ENCODE data around the gene ERBB3.
A peak's percentile ranks its signal among the peaks of the same experiment; 100 is the strongest.

The ERBB3 gene

DNA sequence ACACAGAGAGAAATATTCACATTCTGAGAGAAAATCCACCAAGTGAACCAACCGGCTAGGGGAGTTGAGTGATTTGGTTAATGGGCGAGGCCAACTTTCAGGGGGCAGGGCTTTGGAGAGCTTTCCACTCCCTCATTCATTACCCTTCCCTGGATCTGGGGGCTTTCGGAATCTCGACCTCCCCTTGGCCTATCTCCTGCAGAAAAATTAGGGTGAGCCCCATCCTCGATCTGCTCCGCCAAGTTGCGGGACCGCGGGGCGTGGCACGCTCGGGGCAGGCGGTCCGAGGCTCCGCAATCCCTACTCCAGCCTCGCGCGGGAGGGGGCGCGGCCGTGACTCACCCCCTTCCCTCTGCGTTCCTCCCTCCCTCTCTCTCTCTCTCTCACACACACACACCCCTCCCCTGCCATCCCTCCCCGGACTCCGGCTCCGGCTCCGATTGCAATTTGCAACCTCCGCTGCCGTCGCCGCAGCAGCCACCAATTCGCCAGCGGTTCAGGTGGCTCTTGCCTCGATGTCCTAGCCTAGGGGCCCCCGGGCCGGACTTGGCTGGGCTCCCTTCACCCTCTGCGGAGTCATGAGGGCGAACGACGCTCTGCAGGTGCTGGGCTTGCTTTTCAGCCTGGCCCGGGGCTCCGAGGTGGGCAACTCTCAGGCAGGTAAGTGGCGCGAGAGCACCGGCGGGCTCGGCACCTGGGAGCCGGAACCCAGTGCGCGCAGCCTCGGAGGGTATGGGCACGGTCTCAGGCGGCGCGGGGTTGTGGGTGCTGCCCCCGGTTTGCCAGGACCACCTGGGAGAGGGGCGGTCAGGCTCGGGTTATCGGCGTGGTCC, at the start of gene ERBB3 (continued):
- TF ChIP-seq, protein P1, sequence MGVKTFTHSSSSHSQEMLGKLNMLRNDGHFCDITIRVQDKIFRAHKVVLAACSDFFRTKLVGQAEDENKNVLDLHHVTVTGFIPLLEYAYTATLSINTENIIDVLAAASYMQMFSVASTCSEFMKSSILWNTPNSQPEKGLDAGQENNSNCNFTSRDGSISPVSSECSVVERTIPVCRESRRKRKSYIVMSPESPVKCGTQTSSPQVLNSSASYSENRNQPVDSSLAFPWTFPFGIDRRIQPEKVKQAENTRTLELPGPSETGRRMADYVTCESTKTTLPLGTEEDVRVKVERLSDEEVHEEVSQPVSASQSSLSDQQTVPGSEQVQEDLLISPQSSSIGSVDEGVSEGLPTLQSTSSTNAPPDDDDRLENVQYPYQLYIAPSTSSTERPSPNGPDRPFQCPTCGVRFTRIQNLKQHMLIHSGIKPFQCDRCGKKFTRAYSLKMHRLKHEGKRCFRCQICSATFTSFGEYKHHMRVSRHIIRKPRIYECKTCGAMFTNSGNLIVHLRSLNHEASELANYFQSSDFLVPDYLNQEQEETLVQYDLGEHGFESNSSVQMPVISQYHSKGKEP (tag by site-specific recombination; IDR thresholded peaks at IDR 0.05), result peak; percentile 95
- TF ChIP-seq ZNF423 (tag by site-specific recombination; IDR thresholded peaks at IDR 0.05) (peak; percentile 51; the same call in 1 of the 2 replicates), ZNF146 (tag by site-specific recombination; IDR thresholded peaks at IDR 0.05) (no peak), GLIS2 (tag by site-specific recombination; IDR thresholded peaks at IDR 0.05) (peak; percentile 95), ZNF433 (tag by site-specific recombination; IDR thresholded peaks at IDR 0.05; ENCODE audit: low read depth) (no peak), ZNF544 (tag by site-specific recombination; IDR thresholded peaks at IDR 0.05) (no peak), BCL11A (tag by site-specific recombination; IDR thresholded peaks at IDR 0.05; ENCODE audit: low read depth) (peak; percentile 94), HOXA7 (CRISPR knock-in tag; IDR thresholded peaks at IDR 0.05; ENCODE audit: borderline replicate concordance) (no peak), ZFP37 (tag by site-specific recombination; IDR thresholded peaks at IDR 0.05) (peak; percentile 48), KLF8 (tag by site-specific recombination; IDR thresholded peaks at IDR 0.05) (peak; percentile 100), ZNF571 (tag by site-specific recombination; IDR thresholded peaks at IDR 0.05) (no peak), RBAK (tag by site-specific recombination; IDR thresholded peaks at IDR 0.05) (no peak), ZNF792 (tag by site-specific recombination; IDR thresholded peaks at IDR 0.05) (peak; percentile 82), ZEB2 (tag by site-specific recombination; IDR thresholded peaks at IDR 0.05) (peak; percentile 95), ZNF610 (tag by site-specific recombination; IDR thresholded peaks at IDR 0.05; ENCODE audit: borderline replicate concordance) (peak; percentile 81), ZNF473 (tag by site-specific recombination; IDR thresholded peaks at IDR 0.05) (no peak), ZNF169 (tag by site-specific recombination; IDR thresholded peaks at IDR 0.05) (no peak), ZNF561 (tag by site-specific recombination; IDR thresholded peaks at IDR 0.05; ENCODE audit: borderline replicate concordance) (no peak), EGR2 (tag by site-specific recombination; IDR thresholded peaks at IDR 0.05; ENCODE audit: low read depth) (peak; percentile 77), ZFHX2 (tag by site-specific recombination; conservative IDR thresholded peaks at IDR 0.05) (peak; percentile 72), ZNF776 (tag by site-specific recombination; IDR thresholded peaks at IDR 0.05; ENCODE audit: borderline replicate concordance) (no peak), ZNF404 (tag by site-specific recombination; IDR thresholded peaks at IDR 0.05) (no peak), SCRT1 (tag by site-specific recombination; IDR thresholded peaks at IDR 0.05; ENCODE audit: borderline replicate concordance) (no peak), ZNF521 (tag by site-specific recombination; IDR thresholded peaks at IDR 0.05) (no peak)
- TF ChIP-seq, protein P2, sequence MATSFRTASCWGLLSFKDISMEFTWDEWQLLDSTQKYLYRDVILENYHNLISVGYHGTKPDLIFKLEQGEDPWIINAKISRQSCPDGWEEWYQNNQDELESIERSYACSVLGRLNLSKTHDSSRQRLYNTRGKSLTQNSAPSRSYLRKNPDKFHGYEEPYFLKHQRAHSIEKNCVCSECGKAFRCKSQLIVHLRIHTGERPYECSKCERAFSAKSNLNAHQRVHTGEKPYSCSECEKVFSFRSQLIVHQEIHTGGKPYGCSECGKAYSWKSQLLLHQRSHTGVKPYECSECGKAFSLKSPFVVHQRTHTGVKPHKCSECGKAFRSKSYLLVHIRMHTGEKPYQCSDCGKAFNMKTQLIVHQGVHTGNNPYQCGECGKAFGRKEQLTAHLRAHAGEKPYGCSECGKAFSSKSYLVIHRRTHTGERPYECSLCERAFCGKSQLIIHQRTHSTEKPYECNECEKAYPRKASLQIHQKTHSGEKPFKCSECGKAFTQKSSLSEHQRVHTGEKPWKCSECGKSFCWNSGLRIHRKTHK (tag by site-specific recombination; IDR thresholded peaks at IDR 0.05), result no peak
- TF ChIP-seq, protein P3, sequence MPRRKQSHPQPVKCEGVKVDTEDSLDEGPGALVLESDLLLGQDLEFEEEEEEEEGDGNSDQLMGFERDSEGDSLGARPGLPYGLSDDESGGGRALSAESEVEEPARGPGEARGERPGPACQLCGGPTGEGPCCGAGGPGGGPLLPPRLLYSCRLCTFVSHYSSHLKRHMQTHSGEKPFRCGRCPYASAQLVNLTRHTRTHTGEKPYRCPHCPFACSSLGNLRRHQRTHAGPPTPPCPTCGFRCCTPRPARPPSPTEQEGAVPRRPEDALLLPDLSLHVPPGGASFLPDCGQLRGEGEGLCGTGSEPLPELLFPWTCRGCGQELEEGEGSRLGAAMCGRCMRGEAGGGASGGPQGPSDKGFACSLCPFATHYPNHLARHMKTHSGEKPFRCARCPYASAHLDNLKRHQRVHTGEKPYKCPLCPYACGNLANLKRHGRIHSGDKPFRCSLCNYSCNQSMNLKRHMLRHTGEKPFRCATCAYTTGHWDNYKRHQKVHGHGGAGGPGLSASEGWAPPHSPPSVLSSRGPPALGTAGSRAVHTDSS (tag by site-specific recombination; IDR thresholded peaks at IDR 0.05), result no peak
- TF ChIP-seq, protein P4, sequence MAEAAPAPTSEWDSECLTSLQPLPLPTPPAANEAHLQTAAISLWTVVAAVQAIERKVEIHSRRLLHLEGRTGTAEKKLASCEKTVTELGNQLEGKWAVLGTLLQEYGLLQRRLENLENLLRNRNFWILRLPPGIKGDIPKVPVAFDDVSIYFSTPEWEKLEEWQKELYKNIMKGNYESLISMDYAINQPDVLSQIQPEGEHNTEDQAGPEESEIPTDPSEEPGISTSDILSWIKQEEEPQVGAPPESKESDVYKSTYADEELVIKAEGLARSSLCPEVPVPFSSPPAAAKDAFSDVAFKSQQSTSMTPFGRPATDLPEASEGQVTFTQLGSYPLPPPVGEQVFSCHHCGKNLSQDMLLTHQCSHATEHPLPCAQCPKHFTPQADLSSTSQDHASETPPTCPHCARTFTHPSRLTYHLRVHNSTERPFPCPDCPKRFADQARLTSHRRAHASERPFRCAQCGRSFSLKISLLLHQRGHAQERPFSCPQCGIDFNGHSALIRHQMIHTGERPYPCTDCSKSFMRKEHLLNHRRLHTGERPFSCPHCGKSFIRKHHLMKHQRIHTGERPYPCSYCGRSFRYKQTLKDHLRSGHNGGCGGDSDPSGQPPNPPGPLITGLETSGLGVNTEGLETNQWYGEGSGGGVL (tag by site-specific recombination; IDR thresholded peaks at IDR 0.05), result peak; percentile 100
- TF ChIP-seq, protein P5, sequence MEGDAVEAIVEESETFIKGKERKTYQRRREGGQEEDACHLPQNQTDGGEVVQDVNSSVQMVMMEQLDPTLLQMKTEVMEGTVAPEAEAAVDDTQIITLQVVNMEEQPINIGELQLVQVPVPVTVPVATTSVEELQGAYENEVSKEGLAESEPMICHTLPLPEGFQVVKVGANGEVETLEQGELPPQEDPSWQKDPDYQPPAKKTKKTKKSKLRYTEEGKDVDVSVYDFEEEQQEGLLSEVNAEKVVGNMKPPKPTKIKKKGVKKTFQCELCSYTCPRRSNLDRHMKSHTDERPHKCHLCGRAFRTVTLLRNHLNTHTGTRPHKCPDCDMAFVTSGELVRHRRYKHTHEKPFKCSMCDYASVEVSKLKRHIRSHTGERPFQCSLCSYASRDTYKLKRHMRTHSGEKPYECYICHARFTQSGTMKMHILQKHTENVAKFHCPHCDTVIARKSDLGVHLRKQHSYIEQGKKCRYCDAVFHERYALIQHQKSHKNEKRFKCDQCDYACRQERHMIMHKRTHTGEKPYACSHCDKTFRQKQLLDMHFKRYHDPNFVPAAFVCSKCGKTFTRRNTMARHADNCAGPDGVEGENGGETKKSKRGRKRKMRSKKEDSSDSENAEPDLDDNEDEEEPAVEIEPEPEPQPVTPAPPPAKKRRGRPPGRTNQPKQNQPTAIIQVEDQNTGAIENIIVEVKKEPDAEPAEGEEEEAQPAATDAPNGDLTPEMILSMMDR (tag by site-specific recombination; IDR thresholded peaks at IDR 0.05), result peak; percentile 93
- TF ChIP-seq, protein P6, sequence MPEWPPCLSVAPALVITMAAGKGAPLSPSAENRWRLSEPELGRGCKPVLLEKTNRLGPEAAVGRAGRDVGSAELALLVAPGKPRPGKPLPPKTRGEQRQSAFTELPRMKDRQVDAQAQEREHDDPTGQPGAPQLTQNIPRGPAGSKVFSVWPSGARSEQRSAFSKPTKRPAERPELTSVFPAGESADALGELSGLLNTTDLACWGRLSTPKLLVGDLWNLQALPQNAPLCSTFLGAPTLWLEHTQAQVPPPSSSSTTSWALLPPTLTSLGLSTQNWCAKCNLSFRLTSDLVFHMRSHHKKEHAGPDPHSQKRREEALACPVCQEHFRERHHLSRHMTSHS (tag by site-specific recombination; IDR thresholded peaks at IDR 0.05), result no peak
- TF ChIP-seq, protein P7, sequence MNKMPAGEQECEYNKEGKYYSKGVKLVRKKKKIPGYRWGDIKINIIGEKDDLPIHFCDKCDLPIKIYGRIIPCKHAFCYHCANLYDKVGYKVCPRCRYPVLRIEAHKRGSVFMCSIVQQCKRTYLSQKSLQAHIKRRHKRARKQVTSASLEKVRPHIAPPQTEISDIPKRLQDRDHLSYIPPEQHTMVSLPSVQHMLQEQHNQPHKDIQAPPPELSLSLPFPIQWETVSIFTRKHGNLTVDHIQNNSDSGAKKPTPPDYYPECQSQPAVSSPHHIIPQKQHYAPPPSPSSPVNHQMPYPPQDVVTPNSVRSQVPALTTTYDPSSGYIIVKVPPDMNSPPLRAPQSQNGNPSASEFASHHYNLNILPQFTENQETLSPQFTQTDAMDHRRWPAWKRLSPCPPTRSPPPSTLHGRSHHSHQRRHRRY (tag by site-specific recombination; IDR thresholded peaks at IDR 0.05), result 0 out of 2 replicates have a peak, but pooled peaks have one; percentile 10

Measured in HEK293 (cell line).